Activated CD8-positive, alpha-beta memory T cell treated with anti-CD3 and anti-CD28 coated beads, Interleukin-2, amount 10 ng/mL, durations not matched to agents 7 days and 5 days (primary cell): ENCODE measurements around the gene GHRHR. TPM values are rescaled to one million over a fixed set of nuclear protein-coding genes. Genes with fewer than 3 reads are reported as not detected.

Experiments
- ATAC-seq: fragments of 150-1000 bp; cut with Tn5 transposase; one replicate; pipeline ENCODE4 v1.10.0; 2021; ENCODE audit warnings: moderate library complexity
- CTCF ChIA-PET: fragments of 350-600 bp; sonication (Branson Sonifier 250); formaldehyde crosslinking; loops from one replicate; lab custom pipeline; 2021; ENCODE audit warnings: antibody characterized with exemption; lab: Charles Lee
- DNase-seq: peaks from one replicate; pipeline ENCODE4 v3.0.0-alpha.2; 2020
- H3K27ac Mint-ChIP-seq: one replicate; pipeline ENCODE4 v1.8.0; 2021; ENCODE audit warnings: mild to moderate bottlenecking, mixed read lengths
- H3K27me3 Mint-ChIP-seq: one replicate; pipeline ENCODE4 v1.8.0; 2021; ENCODE audit warnings: mixed read lengths
- H3K36me3 Mint-ChIP-seq: one replicate; pipeline ENCODE4 v1.8.0; 2021; ENCODE audit warnings: mild to moderate bottlenecking, mixed read lengths
- H3K4me1 Mint-ChIP-seq: one replicate; pipeline ENCODE4 v1.8.0; 2021; ENCODE audit warnings: mixed read lengths
- H3K4me3 Mint-ChIP-seq: one replicate; pipeline ENCODE4 v1.8.0; 2021; ENCODE audit warnings: mild to moderate bottlenecking, moderate library complexity, mixed read lengths
- H3K9me3 Mint-ChIP-seq: one replicate; pipeline ENCODE4 v1.8.0; 2022; ENCODE audit warnings: low read depth, mixed read lengths
- total RNA-seq, 2 experiments: library from RNA; stranded (reverse); gene quantifications; one replicate each; pipeline ENCODE4 v1.2.3, GENCODE V29; 2021

Gene GHRHR
- total RNA-seq, 2 experiments from 2014 or later: not detected

DNA sequence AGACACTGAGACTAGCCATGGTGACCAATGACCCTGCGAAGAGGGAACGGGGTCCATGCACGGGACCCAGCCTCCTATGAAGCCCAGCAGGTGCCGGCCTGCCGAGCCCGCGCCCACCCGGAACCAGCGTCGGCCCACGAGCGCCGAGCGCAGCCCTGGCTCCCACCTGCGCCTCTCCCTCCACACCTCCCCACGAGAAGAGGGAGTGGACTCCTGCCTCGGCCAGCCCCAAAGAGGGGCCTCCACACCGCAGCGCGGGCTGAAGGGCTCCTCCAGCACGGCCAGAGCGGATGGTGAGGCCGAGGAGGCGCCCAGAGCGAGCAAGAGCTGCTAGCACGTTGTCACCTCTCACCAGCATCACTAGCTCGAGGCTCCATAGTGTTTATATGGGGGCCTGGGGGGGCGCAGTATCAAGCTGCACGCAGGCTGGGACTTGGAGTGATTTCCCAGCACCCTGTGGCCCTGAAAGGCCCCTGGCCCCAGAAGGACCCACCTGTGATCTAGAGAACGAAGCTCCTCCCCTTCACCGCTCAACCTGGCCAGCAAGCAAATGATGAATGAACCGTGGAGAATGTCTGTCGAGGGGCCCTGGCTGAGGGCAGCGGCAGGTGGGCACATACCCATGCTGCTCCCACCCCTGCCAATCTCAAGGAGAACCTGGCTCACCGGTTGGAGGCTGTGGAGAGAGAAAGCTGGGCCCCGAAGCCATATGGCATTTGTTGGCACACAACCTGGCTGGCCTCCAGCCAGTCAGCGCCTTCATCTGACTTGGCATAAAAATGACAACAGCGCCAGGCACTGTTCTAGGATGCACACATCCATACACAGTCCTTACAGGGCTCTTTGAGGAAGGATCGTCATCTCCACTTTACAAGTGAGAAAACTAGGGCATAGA is 30.7 kb downstream of the GHRHR start:
- H3K4me3 Mint-ChIP-seq: no peak overlapping the region
- H3K4me1 Mint-ChIP-seq: no peaks in the 10 kb centered on the region
- ATAC-seq (no peak), DNase-seq (no peak)
- no peak overlapping the region for H3K27ac Mint-ChIP-seq
- CTCF ChIA-PET: interaction anchor here (1.1 to 1.7 kb wide), 3 partner anchors 10 to 128 kb away, joined by 3 to 5 read pairs (median 4); no protein-coding TSS in a partner anchor
- no peaks in the 10 kb centered on the region for H3K27me3 Mint-ChIP-seq
- H3K36me3 Mint-ChIP-seq: no peaks in the 10 kb centered on the region
- H3K9me3 Mint-ChIP-seq: no peaks in the 10 kb centered on the region

- Mint-ChIP-seq H3K9me3 (no peaks in the 10 kb centered on the region), H3K27me3 (no peaks in the 10 kb centered on the region), H3K4me3 (no peak overlapping the region), H3K4me1 (no peaks in the 10 kb centered on the region), H3K27ac (no peak overlapping the region), H3K36me3 (no peaks in the 10 kb centered on the region)
- no peak for ATAC-seq
- CTCF ChIA-PET: interaction anchor here (1.1 kb wide), 1 partner anchor 11 kb away, joined by 4 read pairs; no protein-coding TSS in a partner anchor
- no peak for DNase-seq
Observed at GRCh38 chr7:30995536-30995935, 31.8 kb downstream of the GHRHR start.

DNA sequence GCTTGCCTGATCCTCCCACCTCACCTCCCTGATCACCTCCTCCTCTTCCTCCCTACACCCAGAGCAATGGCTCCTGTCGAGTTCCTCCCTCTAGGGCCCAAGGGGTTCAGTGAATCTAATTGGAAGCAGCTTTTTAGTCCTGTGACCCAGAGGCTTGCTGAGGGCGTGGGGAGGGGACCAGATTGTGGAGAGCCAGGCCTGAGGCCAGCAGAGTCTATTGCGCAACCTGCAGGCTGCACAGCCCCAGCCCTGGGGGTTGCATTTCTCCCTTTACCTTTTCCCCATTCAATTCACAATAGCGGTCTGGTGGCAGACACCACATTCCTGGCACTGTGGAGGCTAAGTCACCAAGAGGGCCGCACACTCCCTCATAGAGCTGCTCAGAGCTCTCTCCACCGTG is 32.5 kb downstream of the GHRHR start:
- no peaks in the 10 kb centered on the region for H3K27me3 Mint-ChIP-seq
- CTCF ChIA-PET: no interaction called here

GRCh38 chr7:30996883-30997282 is 33.1 kb downstream of the GHRHR start:
- no peak for DNase-seq
- Mint-ChIP-seq H3K27me3 (no peaks in the 10 kb centered on the region), H3K4me3 (no peak overlapping the region), H3K4me1 (no peaks in the 10 kb centered on the region), H3K36me3 (no peaks in the 10 kb centered on the region), H3K27ac (no peak overlapping the region), H3K9me3 (no peaks in the 10 kb centered on the region)
- ATAC-seq: no peak
- CTCF ChIA-PET: no interaction called here

More for the DNA sequence above, 32.5 kb downstream of the GHRHR start:
- Mint-ChIP-seq H3K27ac (no peak overlapping the region), H3K9me3 (no peaks in the 10 kb centered on the region), H3K36me3 (no peaks in the 10 kb centered on the region), H3K4me3 (no peak overlapping the region), H3K4me1 (no peaks in the 10 kb centered on the region)
- ATAC-seq: no peak
- no peak for DNase-seq

DNA sequence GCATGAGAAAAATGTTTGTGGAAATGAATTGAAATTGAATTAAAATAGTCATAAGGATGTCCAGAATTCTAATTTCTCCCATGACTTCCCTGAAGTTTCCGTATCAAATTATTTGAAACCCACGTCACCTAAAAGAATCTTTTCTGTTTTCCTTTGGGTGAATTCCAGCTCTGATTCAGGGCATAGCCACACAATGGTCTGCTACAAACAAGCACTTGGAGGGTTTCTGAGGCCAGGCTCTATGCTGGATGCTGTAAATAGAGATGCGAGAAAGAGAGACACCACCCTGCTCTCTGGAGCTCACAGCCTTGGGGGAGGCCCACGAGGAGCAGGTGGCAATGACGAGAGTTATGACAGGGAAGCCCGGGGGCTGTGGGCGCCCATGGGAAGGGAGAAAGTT is 33.6 kb downstream of the GHRHR start:
- DNase-seq: no peak
- CTCF ChIA-PET: no interaction called here
- ATAC-seq: no peak
- Mint-ChIP-seq H3K9me3 (no peaks in the 10 kb centered on the region), H3K27ac (no peak overlapping the region), H3K4me3 (no peak overlapping the region), H3K4me1 (no peaks in the 10 kb centered on the region), H3K36me3 (no peaks in the 10 kb centered on the region), H3K27me3 (no peaks in the 10 kb centered on the region)

DNA sequence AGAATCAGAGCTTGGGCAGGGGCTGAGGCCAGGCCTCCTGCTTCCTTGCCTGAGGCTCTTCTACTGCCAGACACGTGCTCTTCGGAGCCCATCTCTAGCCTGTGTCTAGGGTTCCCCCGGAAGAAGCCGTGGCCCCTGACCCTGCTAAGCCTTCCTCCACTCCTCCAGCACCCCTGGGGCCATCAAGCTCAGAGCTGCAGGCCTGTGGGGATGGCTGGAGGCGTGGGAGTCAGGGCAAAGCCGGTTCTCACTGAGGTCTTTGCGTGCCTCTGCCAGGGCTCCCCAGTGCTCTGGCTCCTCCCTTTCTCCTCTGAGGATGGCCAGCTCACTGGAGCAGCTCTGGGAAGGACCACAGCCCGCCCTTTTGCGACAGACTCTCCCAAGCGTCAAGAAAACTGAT is 34.4 kb downstream of the GHRHR start:
- CTCF ChIA-PET: no interaction called here

GRCh38 chr7:31000161-31000693 is 36.5 kb downstream of the GHRHR start:
- Mint-ChIP-seq H3K36me3 (no peaks in the 10 kb centered on the region), H3K4me3 (no peak overlapping the region), H3K4me1 (no peaks in the 10 kb centered on the region), H3K27me3 (no peaks in the 10 kb centered on the region), H3K27ac (no peak overlapping the region), H3K9me3 (no peaks in the 10 kb centered on the region)
- ATAC-seq (no peak), DNase-seq (no peak)
- CTCF ChIA-PET: no interaction called here

More for the DNA sequence above, 34.4 kb downstream of the GHRHR start:
- ATAC-seq (no peak), DNase-seq (no peak)
- Mint-ChIP-seq H3K36me3 (no peaks in the 10 kb centered on the region), H3K4me1 (no peaks in the 10 kb centered on the region), H3K27ac (no peak overlapping the region), H3K4me3 (no peak overlapping the region), H3K27me3 (no peaks in the 10 kb centered on the region), H3K9me3 (no peaks in the 10 kb centered on the region)

DNA sequence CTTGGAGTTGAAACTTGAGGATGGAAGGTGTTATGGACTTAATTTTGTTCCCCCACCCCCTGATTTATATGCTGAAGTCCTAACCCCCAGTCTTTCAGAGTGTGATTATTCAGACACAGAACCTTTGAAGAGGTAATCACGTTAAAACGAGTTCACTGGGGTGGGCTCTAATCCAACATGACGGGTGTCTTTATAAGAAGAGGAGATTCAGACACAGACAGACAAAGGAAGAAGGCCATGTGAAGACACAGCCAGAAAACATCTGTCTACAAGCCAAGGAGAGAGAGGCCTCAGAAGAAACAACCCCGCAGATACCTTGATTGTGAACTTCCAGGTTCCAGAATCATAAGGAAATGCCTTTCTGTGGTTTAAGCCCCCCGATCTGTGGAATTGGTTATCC is 37.0 kb downstream of the GHRHR start:
- CTCF ChIA-PET: no interaction called here
- Mint-ChIP-seq H3K4me3 (no peak overlapping the region), H3K9me3 (no peaks in the 10 kb centered on the region), H3K27me3 (no peaks in the 10 kb centered on the region), H3K36me3 (no peaks in the 10 kb centered on the region), H3K4me1 (no peaks in the 10 kb centered on the region), H3K27ac (no peak overlapping the region)
- ATAC-seq (no peak), DNase-seq (no peak)

- DNase-seq (no peak), ATAC-seq (no peak)
- Mint-ChIP-seq H3K4me1 (no peaks in the 10 kb centered on the region), H3K36me3 (no peaks in the 10 kb centered on the region), H3K4me3 (no peak overlapping the region), H3K9me3 (no peaks in the 10 kb centered on the region), H3K27me3 (no peaks in the 10 kb centered on the region), H3K27ac (no peak overlapping the region)
- CTCF ChIA-PET: interaction anchor here (1.4 kb wide), 1 partner anchor 18 kb away, joined by 3 read pairs; no protein-coding TSS in a partner anchor
Observed at GRCh38 chr7:31002256-31002655, 38.5 kb downstream of the GHRHR start.

DNA sequence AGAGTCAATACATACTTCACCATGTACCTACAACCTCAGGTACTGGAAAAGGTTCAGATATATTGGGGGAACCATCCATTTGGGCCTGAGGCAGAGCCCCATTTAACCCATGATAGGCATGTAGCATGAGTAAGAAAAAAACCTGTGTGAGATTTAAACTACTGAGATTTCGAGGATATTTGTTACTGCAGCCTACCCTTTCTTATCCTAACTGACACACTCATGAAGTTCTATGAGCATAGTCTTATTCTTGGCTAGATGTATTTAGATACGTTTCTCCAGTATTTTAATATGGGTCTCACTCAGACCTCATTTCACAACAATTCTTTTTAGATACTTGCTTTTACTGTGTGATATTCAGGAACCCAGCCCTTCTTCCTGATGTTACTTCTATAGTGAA is 39.3 kb downstream of the GHRHR start:
- DNase-seq: no peak
- CTCF ChIA-PET: no interaction called here
- no peak for ATAC-seq
- Mint-ChIP-seq H3K36me3 (no peaks in the 10 kb centered on the region), H3K27ac (no peak overlapping the region), H3K27me3 (no peaks in the 10 kb centered on the region), H3K4me3 (no peak overlapping the region), H3K4me1 (no peaks in the 10 kb centered on the region), H3K9me3 (no peaks in the 10 kb centered on the region)

GRCh38 chr7:31003721-31004120 is 40.0 kb downstream of the GHRHR start:
- Mint-ChIP-seq H3K4me1 (no peaks in the 10 kb centered on the region), H3K4me3 (no peak overlapping the region), H3K27ac (no peak overlapping the region), H3K36me3 (no peaks in the 10 kb centered on the region), H3K27me3 (peaks cover 3% of the 10 kb centered on the region), H3K9me3 (no peaks in the 10 kb centered on the region)
- DNase-seq (no peak), ATAC-seq (no peak)
- CTCF ChIA-PET: no interaction called here

DNA sequence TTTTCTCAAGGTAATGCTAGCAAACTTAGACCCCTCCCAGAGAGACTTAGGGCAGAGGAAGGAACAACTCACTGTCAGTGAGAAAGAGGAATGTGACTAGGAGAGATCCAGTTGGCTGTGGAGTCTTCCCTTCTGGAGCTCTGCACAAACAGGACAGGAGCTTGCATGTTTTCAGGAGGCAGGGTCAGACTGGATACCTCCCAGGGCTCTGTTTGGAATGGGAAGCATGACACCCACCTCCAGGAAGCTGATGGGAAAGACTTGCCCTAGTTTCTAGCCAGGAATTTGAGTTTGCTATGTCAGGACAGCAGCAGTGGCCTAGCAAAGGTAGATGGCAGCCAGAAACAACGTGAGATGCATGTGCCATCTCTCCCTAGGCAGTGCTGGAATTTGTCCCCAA is 40.6 kb downstream of the GHRHR start:
- CTCF ChIA-PET: no interaction called here
- Mint-ChIP-seq H3K27me3 (peaks cover 9% of the 10 kb centered on the region), H3K9me3 (no peaks in the 10 kb centered on the region), H3K4me1 (no peaks in the 10 kb centered on the region), H3K27ac (no peak overlapping the region), H3K4me3 (no peak overlapping the region), H3K36me3 (no peaks in the 10 kb centered on the region)
- no peak for ATAC-seq
- no peak for DNase-seq

DNA sequence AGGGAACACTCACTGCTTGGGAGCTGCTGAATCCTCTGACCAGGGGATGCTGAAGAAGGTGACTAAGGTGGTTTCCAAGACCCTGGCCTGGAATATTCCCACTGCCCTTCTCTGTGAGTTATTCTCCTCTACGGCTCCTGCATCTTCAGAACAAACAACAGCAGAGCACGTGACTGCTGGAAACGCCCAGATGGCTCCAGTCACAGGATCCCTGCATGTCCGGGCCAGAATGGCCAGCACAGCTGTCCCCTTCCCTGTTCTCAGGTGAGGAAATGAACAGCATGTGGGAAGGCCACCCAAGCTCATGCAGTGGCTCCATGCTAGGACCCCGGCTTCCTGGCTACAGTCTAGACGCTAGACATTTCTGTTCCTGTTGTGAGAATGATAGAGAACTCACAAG is 43.1 kb downstream of the GHRHR start:
- H3K27me3 Mint-ChIP-seq: peaks cover 25% of the 10 kb centered on the region
- no peak for DNase-seq
- ATAC-seq: no peak
- no peak overlapping the region for H3K27ac Mint-ChIP-seq
- H3K36me3 Mint-ChIP-seq: peaks cover 1% of the 10 kb centered on the region
- CTCF ChIA-PET: no interaction called here
- H3K4me1 Mint-ChIP-seq: no peaks in the 10 kb centered on the region
- no peak overlapping the region for H3K4me3 Mint-ChIP-seq
- no peaks in the 10 kb centered on the region for H3K9me3 Mint-ChIP-seq

GRCh38 chr7:31007634-31008033 is 43.9 kb downstream of the GHRHR start:
- H3K4me3 Mint-ChIP-seq: no peak overlapping the region
- CTCF ChIA-PET: no interaction called here
- no peaks in the 10 kb centered on the region for H3K9me3 Mint-ChIP-seq
- peaks cover 25% of the 10 kb centered on the region for H3K27me3 Mint-ChIP-seq
- no peaks in the 10 kb centered on the region for H3K4me1 Mint-ChIP-seq
- H3K27ac Mint-ChIP-seq: no peak overlapping the region
- DNase-seq (no peak), ATAC-seq (no peak)
- H3K36me3 Mint-ChIP-seq: peaks cover 1% of the 10 kb centered on the region
